Suppressor macrophage (primary cell): ENCODE data around the gene PCBP3.
"Not testable (repeated sequence)": the region's sequence is repeated elsewhere in the genome, so short reads cannot be mapped to it uniquely, and the experiment has no call there.

Source experiments
- DNase-seq, 4 experiments: peaks; one replicate each; pipeline ENCODE4 v3.0.0-alpha.2; 2020 to 2022

Gene PCBP3

GRCh38 chr21:45938811-45939520 is 295.4 kb downstream of the PCBP3 start:
- DNase-seq, result no peak

GRCh38 chr21:45939521-45940045 is 296.1 kb downstream of the PCBP3 start:
- DNase-seq, result no peak

- DNase-seq, result no peak
Observed at GRCh38 chr21:45940091-45940490, 296.6 kb downstream of the PCBP3 start.

- no peak for DNase-seq
Observed at GRCh38 chr21:45940621-45941337, 297.3 kb downstream of the PCBP3 start.

- no peak for DNase-seq
Observed at GRCh38 chr21:45941338-45941710, 297.8 kb downstream of the PCBP3 start.

- DNase-seq, result no peak
Observed at GRCh38 chr21:45941717-45942546, 298.4 kb downstream of the PCBP3 start.

- DNase-seq, result no peak
Observed at GRCh38 chr21:45942755-45943629, 299.5 kb downstream of the PCBP3 start.

GRCh38 chr21:45943630-45944540 is 300.4 kb downstream of the PCBP3 start:
- DNase-seq, result no peak

- no peak for DNase-seq
Observed at GRCh38 chr21:45944601-45945000, 301.1 kb downstream of the PCBP3 start.

GRCh38 chr21:45945066-45945867 is 301.7 kb downstream of the PCBP3 start:
- DNase-seq, result no peak

GRCh38 chr21:45945868-45946210 is 302.3 kb downstream of the PCBP3 start:
- no peak for DNase-seq

GRCh38 chr21:45947296-45947695 is 303.8 kb downstream of the PCBP3 start:
- DNase-seq, result no peak

GRCh38 chr21:45947716-45948255 is 304.3 kb downstream of the PCBP3 start:
- no peak for DNase-seq

- DNase-seq, result no peak
Observed at GRCh38 chr21:45948576-45949141, 305.1 kb downstream of the PCBP3 start.

GRCh38 chr21:45949928-45950739 is 306.6 kb downstream of the PCBP3 start:
- DNase-seq, result no peak

- DNase-seq, result no peak
Observed at GRCh38 chr21:45950740-45951515, 307.4 kb downstream of the PCBP3 start.

GRCh38 chr21:45951676-45952075 is 308.2 kb downstream of the PCBP3 start:
- DNase-seq, result no peak

GRCh38 chr21:45952527-45952926 is 309.0 kb downstream of the PCBP3 start:
- DNase-seq, result not testable (repeated sequence)
